NK-92 (cell line): Measurements from ENCODE around the gene PPP2R5B.
"Not testable (repeated sequence)": the region's sequence is repeated elsewhere in the genome, so short reads cannot be mapped to it uniquely, and the experiment has no call there.

Experiments used
- DNase-seq: peaks from one replicate; lab custom pipeline; 2025; ENCODE audit not compliant: unreplicated experiment; lab: John Stamatoyannopoulos, UW

Gene PPP2R5B

GRCh38 chr11:64974124-64974523 lies 49.6 kb downstream of the PPP2R5B start:
- DNase-seq: no peak

DNA sequence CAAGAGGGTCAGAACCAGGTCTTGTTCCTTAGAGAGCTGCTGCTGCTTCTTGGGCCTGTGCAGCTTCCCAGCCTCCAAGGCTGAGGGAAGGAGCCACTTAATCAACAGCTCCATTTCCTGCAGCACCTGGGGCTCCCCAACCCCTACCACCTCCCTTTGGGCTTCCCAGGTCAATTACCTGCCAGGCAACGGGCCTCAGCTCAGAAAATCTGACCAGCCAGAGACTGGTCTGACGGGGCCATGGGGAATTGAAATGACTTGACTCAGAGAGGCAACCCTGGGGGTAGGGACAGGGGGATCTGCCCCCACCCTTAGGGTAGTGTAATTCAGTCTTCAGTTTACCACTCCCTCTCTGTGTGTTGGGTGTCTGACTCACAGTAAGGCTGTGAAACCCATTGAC lies 52.2 kb downstream of the PPP2R5B start:
- DNase-seq: no peak

GRCh38 chr11:64983339-64983738 lies 58.9 kb downstream of the PPP2R5B start:
- DNase-seq: not testable (repeated sequence)
